Skin epidermis (tissue), 12 donors: ENCODE data around the gene SLC6A4.
"Not testable (repeated sequence)": the region's sequence is repeated elsewhere in the genome, so short reads cannot be mapped to it uniquely, and the experiment has no call there.

ENCODE experiments used
- H3K27ac ChIP-seq, 21 experiments: fragments of 200-600 bp; sonication (generic) in 11 of 21; one replicate each; pipeline ENCODE4 v1.5.0; 2020; ENCODE audit warnings: mild to moderate bottlenecking in 3 of 21, inconsistent platforms in 2 of 21, moderate library complexity in 2 of 21
- H3K4me3 ChIP-seq, 7 experiments: fragments of 200-600 bp; sonication (generic) in 2 of 7; one replicate each; pipeline ENCODE4 v1.5.0; 2020; ENCODE audit warnings: inconsistent platforms in 2 of 7, mild to moderate bottlenecking in 2 of 7, moderate library complexity in 1 of 7

SLC6A4 gene

GRCh38 chr17:30222721-30223175 is 12.7 kb downstream of the SLC6A4 start:
- no peak overlapping the region for H3K4me3 ChIP-seq
- no peak overlapping the region for H3K27ac ChIP-seq

GRCh38 chr17:30222251-30222650 is 13.2 kb downstream of the SLC6A4 start:
- Histone ChIP-seq H3K4me3 (no peak overlapping the region), H3K27ac (no peak overlapping the region)

GRCh38 chr17:30221346-30221745 is 14.2 kb downstream of the SLC6A4 start:
- no peak overlapping the region for H3K4me3 ChIP-seq
- H3K27ac ChIP-seq, result no peak overlapping the region

DNA sequence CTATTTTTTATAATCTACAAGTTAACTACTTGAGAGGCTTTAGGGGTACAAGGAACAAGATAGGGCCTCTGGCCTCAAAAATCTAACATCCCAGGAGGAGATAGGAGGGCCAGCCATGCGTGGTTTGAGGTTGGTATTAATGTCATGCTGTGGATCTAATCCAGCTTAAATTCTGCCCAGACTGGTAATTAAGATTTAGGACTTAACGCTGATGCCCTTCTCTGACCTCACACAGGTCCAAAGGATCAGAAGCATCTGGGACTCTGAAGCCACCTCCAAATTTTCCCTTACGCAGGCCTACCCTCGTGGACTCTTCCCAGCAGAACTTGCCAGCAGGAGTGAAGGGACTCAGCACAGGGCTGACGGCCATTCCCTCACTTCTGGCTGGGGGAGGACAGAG is 15.1 kb downstream of the SLC6A4 start:
- Histone ChIP-seq H3K27ac (no peak overlapping the region), H3K4me3 (no peak overlapping the region)

- Histone ChIP-seq H3K4me3 (no peak overlapping the region), H3K27ac (no peak overlapping the region)
Measured at GRCh38 chr17:30219833-30220232, 15.7 kb downstream of the SLC6A4 start.

- H3K27ac ChIP-seq, result no peak overlapping the region
- no peak overlapping the region for H3K4me3 ChIP-seq
Measured at GRCh38 chr17:30219315-30219714, 16.2 kb downstream of the SLC6A4 start.

GRCh38 chr17:30218799-30219198 is 16.7 kb downstream of the SLC6A4 start:
- Histone ChIP-seq H3K4me3 (no peak overlapping the region), H3K27ac (no peak overlapping the region)

GRCh38 chr17:30217746-30218245 is 17.7 kb downstream of the SLC6A4 start:
- no peak overlapping the region for H3K4me3 ChIP-seq

DNA sequence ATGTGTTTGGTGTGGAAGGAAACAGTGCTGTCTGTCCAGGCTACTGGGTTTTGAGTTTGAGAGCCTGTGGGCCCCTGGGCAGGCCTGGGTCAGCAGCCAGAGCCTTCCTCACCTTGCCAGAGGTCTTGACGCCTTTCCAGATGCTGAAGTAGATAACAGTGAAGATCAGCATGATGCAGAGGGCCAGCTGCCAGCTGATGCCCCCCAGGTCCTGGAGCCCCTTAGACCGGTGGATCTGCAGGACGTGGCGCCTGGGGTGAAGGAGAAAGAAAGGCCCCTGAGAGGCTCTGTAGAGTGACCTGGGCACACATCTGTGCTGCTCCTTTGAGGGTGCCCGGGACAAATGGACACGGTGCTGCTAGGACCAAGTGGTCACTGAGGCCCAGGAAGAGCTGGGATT is 18.4 kb downstream of the SLC6A4 start:
- no peak overlapping the region for H3K27ac ChIP-seq

More at GRCh38 chr17:30217746-30218245, 17.7 kb downstream of the SLC6A4 start:
- H3K27ac ChIP-seq, result no peak overlapping the region

GRCh38 chr17:30212750-30213149 is 22.7 kb downstream of the SLC6A4 start:
- Histone ChIP-seq H3K27ac (no peak overlapping the region), H3K4me3 (no peak overlapping the region)

More for the DNA sequence above, 18.4 kb downstream of the SLC6A4 start:
- no peak overlapping the region for H3K4me3 ChIP-seq

DNA sequence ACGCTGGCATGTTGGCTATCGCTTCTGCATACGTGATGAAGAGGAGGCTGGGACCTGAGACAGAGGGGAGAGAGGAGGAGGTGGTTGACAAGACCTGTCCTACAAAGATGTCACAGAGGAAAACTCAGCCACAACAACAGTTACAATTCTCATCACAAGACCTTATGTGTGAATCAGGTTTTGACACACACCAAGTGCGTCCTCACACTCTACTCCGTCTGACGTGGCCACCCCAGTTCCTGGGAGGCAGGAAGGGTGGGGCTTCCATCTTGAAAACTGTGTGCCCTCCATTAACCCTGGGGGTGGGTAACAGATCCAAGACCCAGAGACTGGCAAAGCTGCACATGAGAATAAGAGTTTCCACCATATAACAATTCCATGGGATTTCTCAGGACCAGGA is 24.1 kb downstream of the SLC6A4 start:
- no peak overlapping the region for H3K4me3 ChIP-seq
- H3K27ac ChIP-seq, result no peak overlapping the region

DNA sequence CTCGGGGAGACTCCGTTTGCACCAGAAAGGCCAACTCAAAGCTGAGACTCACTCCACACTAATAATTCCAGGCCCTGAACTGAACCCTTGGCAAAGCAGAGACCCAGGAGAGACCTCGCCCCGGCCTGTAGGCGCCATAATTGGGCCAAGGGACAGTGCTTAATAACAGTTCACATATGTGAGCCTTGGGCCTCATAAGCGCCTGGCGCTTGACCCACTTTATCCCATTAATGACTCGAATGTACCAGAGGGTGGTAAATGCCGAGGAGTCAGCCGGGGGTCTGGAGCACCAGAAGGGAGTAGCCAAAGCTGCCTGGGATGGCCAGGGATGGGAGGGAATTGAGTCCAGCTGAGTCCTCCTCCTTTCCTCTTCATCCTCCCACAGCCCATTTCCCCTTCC is 24.6 kb downstream of the SLC6A4 start:
- no peak overlapping the region for H3K27ac ChIP-seq

GRCh38 chr17:30210366-30210765 is 25.1 kb downstream of the SLC6A4 start:
- Histone ChIP-seq H3K4me3 (no peak overlapping the region), H3K27ac (no peak overlapping the region)

More for the DNA sequence above, 24.6 kb downstream of the SLC6A4 start:
- H3K4me3 ChIP-seq, result no peak overlapping the region

- no peak overlapping the region for H3K4me3 ChIP-seq
- no peak overlapping the region for H3K27ac ChIP-seq
Measured at GRCh38 chr17:30209930-30210329, 25.6 kb downstream of the SLC6A4 start.

DNA sequence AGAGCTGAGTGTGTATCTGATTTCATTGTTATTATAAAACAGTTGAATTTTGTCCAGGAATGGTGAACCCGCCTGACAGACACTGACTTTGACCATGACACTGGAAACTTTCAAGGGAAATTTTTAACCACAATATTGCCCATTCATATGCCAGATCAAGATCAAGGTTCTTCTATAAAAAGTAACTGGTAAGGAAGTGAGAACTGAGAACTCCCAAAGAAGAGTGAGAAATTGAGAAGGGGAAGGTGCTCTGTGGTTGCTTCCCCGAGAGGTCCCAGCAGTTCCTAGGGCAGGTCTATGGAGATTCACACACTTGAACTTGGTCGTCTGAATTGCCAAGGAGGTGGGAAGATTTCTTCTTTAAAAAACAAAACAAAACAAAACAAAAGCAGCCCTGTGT is 27.3 kb downstream of the SLC6A4 start:
- H3K27ac ChIP-seq, result no peak overlapping the region

DNA sequence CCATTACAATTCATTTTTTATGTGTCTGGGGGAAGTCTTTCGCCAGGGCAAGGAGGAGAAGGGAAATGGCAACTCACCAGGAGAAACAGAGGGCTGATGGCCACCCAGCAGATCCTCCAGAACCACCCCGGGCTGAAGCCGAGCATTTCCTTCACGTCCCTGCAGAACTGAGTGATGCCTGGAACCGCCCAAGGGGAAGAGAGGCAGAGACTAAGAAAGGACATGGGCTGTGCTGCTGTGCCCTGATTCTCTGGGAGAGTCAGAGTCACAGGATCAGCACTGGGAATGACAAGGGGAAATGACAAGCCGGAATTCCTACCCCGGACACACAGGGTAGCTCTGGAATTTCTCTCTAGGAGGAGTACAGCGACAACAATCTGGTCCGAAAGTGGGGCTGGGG is 27.8 kb downstream of the SLC6A4 start:
- H3K27ac ChIP-seq, result no peak overlapping the region
- H3K4me3 ChIP-seq, result no peak overlapping the region

More for the DNA sequence above, 27.3 kb downstream of the SLC6A4 start:
- no peak overlapping the region for H3K4me3 ChIP-seq

- H3K4me3 ChIP-seq, result no peak overlapping the region
- no peak overlapping the region for H3K27ac ChIP-seq
Measured at GRCh38 chr17:30203471-30203981, 32.0 kb downstream of the SLC6A4 start.

DNA sequence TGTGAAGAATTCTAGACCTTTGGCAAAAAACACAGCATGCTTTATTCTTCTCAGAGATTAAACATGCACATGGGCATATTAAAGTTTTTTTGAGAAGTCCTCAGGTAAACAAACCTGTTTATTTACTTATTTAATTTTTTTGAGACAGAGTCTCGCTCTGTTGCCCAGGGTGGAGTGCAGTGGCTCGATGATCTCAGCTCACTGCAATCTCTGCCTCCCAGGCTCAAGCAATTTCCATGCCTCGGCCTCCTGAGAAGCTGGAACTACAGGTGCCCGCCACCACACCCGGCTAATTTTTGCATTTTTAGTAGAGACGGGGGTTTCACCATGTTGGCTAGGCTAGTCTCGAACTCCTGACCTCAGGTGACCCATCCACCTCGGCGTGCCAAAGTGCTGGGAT is 34.8 kb downstream of the SLC6A4 start:
- not testable (repeated sequence) for H3K4me3 ChIP-seq, H3K27ac ChIP-seq

DNA sequence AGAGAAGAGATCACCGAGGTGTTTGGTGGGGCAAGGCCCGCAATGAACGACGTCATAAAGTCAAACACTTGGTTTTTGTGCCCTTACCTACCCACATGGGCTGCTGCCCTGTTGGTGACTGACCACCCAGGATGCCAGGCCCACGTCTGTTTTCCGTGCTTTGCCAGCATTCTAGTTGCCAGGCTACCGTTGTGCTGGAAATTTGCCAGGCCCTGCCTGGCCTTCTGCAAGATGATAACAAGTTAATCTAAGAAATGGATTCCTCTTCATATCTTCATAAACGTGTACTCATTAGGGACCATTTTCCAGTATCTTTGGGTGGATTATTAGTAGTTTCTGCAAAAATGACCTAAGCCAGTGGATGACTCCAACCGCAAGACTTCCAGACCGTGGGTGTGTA is 35.4 kb downstream of the SLC6A4 start:
- Histone ChIP-seq H3K27ac (no peak overlapping the region), H3K4me3 (no peak overlapping the region)

- Histone ChIP-seq H3K27ac (no peak overlapping the region), H3K4me3 (no peak overlapping the region)
Measured at GRCh38 chr17:30199600-30199999, 35.9 kb downstream of the SLC6A4 start.

DNA sequence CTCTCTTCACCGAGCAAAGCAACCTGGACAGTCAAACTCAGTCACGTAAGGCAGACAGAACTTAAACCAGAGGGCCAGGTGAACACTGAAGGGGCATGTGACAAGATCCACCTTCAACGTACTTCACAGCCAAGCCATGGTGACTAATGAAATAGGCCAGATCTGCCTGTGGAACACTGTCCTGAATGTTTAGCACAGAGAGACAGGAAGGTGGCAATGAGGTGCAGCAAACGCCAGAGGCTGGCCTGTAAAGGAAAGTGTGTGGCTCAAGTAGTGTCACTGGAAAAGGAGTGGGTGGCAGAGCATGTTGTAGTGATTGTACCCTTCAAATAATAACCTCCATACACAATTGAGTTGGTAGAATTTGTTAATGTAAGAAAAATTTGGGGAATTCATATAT is 38.1 kb downstream of the SLC6A4 start:
- H3K27ac ChIP-seq, result no peak overlapping the region

DNA sequence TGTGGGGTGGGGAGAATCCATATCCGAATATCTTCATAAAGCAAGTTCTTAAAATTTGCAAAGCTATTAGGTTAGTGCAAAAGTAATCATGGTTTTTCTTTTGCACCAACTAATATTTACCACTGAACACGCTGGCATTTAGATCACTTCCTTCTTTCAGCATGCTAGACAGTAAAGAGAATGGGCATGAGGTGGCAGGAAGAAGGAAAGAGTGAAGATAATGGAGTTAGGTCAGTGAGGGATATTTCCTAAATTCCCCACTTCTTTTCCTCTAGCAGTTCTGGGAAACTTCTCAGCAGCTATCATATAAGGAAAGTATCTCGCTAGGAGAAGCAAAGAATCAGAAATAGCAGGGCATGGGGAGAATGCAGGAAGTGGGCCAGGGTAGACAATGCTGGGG is 39.0 kb downstream of the SLC6A4 start:
- Histone ChIP-seq H3K4me3 (no peak overlapping the region), H3K27ac (no peak overlapping the region)

More for the DNA sequence above, 38.1 kb downstream of the SLC6A4 start:
- no peak overlapping the region for H3K4me3 ChIP-seq
